Measurements from ENCODE around the gene CENPV. TPM values are rescaled to one million over a fixed set of nuclear protein-coding genes. Genes with fewer than 3 reads are reported as not detected.

The CENPV gene
- total and polyA plus RNA-seq, 2 of the 13 experiments (the other 11 are each of a cell fraction or from before 2014, with no cell fraction given): 193 to 292 TPM

- TF ChIP-seq CCAR2 (optimal IDR thresholded peaks at IDR 0.05; ENCODE audit: low read depth, low read length) (no peak), ZMAT5 (CRISPR knock-in tag; IDR thresholded peaks at IDR 0.05; ENCODE audit: borderline replicate concordance, low read depth) (no peak), FOSL2 (CRISPR knock-in tag; IDR thresholded peaks at IDR 0.05) (no peak), SNAPC4 (CRISPR knock-in tag; IDR thresholded peaks at IDR 0.05) (peak; percentile 50; the same call in 1 of the 2 replicates), ZSCAN12 (CRISPR knock-in tag; IDR thresholded peaks at IDR 0.05) (no peak), POGZ (CRISPR knock-in tag; IDR thresholded peaks at IDR 0.05) (no peak), ZNF446 (CRISPR knock-in tag; IDR thresholded peaks at IDR 0.05) (0 out of 2 replicates have a peak, but pooled peaks have one; percentile 3), EZH2 (conservative IDR thresholded peaks at IDR 0.05; ENCODE audit: low read depth, low read length) (no peak), HNF4G (IDR thresholded peaks at IDR 0.05; ENCODE audit: borderline replicate concordance, low read depth, low read length) (no peak), HNF4G (CRISPR knock-in tag; IDR thresholded peaks at IDR 0.05; ENCODE audit: borderline replicate concordance, low read depth) (no peak), TCF7L2 (IDR thresholded peaks at IDR 0.05; ENCODE audit: low read depth, low read length) (no peak), CEBPZ (IDR thresholded peaks at IDR 0.05; ENCODE audit: low read length) (no peak), ZBTB21 (CRISPR knock-in tag; IDR thresholded peaks at IDR 0.05) (no peak), ZNF816 (CRISPR knock-in tag; IDR thresholded peaks at IDR 0.05; ENCODE audit: borderline replicate concordance) (peak; percentile 87; the same call in 1 of the 2 replicates), ZNF20 (CRISPR knock-in tag; IDR thresholded peaks at IDR 0.05) (no peak), ZNF850 (CRISPR knock-in tag; conservative IDR thresholded peaks at IDR 0.05) (0 out of 2 replicates have a peak, but pooled peaks have one; percentile 57), ZNF17 (CRISPR knock-in tag; IDR thresholded peaks at IDR 0.05) (no peak), AFF4 (CRISPR knock-in tag; IDR thresholded peaks at IDR 0.05) (0 out of 2 replicates have a peak, but pooled peaks have one; percentile 4), TMF1 (CRISPR knock-in tag; IDR thresholded peaks at IDR 0.05; ENCODE audit: low read depth) (no peak)
Measured at GRCh38 chr17:16381496-16381820, 28.2 kb upstream of the CENPV start (continued).

Data from HepG2 (cell line).